HPDE6-E6E7 (cell line): ENCODE results near the gene LPIN2.

Source experiments
- DNase-seq: peaks from one replicate; pipeline ENCODE4 v3.0.0; 2011; ENCODE audit warnings: missing footprints; ENCODE audit errors: extremely low spot score

The LPIN2 gene

DNA sequence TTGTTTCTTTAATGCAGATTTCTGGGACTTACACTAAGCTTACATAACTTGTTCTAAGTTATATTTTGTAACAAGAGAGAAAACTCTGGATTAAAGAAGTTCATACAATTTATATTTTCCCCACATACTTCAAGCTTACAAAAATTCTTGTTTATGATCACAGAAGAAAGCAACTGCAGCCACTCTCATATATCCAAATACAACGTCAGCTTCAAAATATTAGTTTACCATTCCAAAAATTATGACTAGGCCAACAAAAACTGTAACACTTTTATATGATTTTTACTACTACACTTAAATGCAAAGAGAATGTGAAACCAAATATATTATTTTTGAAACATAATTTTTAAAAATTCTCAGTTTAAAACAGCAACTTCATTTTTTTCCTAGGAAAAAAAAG, 30.9 kb downstream of the LPIN2 start:
- no peak for DNase-seq

DNA sequence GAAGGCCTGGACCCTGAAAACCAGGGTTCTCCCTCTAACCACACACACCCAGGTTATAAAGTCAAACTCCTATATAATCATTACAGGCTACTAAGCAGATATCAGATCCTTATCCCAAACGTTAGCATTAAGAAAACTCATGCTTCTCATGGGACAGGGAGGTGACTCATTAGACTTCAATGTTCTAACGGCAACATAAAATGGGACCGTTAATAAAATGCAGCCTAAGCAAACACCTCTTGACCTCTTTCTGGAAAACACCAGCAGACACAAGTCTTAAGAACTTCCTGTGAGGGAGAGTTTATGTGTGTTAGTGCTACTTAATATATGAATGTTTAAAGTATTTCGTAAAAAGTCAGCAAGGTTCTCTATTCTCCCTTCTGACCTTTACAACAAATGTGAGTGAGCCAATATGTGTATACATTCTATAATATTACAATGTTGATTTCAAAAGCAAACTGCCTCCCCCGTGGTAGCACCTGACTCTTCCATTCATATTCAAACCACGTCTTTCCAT, 31.7 kb downstream of the LPIN2 start:
- DNase-seq: no peak

DNA sequence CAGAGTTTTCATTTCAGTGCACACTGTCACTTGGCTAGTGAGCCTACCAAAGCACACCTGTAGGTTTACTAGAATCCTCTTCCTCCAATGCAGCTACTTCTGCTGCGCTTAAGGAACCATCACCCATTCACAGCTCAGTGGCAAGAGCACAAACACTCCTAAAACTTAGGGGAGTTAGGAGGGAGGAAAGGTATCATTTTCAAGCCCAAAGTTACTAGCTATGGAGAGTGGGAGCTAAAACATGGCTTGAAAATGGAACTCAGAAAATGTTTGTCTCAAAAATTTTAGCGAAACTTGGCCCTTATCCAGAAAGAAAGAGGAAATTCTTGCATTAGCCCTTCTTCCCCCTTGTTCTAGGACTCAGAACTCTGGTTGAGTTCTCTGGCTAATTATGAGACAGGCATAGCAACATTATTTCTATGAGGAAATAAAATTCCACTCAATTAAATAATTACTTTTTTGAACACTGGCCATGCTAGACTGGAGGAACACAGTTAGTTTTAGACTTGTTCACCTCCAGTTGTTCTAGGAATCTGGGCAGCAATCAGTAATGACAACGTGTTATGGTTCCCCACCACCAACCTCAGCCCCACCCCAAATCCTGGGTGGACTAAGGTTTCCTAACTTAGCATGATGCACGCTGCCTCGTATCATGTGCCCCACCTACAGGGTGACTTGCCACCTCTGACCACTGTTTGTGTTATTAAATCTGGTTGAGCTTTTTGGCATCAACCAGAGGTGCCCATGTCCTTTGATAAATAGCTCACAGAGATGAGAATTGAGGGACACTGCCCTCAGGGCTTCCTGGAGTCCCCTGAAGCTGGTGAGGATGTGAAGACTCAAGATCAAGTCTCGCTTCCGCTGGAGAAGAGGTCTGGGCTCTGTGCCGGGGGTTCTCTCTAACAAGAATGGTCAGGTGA, 32.8 kb downstream of the LPIN2 start:
- DNase-seq: no peak

DNA sequence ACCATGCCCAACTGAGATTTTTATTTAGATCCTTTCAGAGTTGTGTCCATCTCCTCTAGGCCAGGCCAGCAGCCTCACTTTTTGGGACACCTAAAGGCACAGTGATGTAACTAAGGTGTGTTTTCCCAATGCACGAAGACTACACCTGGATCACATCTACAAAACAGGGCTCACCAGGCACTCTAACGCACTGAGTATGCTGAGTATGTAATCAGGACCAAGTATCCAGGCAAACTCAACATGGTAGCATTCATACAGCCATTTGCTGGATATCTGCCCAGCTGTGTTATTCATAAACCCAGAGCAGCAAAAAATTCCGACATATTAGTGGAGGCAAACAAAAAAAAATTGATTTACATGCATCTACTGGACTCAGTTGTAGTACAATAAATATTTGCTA, 33.8 kb downstream of the LPIN2 start:
- DNase-seq: no peak

DNA sequence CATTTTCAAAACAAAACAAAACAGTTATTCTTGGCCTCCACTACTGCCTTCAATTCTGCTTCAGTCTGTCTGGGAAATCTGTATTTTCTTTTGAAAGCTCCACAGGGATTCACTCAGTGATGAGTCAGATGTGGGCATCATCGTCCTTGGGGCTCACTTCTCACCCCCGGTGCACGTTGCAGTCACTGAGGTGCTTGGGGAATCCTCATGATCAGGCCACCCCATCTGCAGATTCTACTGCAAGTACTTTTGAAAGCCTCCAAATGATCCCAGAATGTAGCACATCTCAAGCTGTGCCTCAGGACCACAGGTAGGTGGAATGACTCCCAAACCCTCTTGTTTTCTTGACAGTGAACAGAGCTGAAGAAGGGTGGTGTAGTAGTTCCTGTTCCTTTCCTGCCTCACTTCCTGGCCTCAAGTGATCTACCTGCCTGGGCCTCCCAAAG, 34.3 kb downstream of the LPIN2 start:
- no peak for DNase-seq

DNA sequence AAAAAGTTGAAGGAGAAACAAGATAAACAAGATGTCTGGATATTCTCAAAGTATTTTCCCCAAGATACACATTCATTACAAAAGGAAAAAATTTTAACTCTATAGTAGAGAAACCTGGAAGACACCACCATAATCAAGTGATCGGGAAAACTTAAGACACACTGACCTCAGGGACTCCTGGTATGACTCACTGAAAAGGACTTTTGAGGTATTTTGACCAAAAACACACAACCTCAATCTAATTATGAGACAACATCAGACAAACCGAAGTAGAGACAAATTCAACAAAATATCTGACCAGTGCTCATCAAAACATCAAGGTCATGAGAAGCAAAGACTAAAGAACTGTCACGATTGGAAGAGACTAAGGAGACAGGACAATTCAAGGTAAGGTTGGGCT, 34.7 kb downstream of the LPIN2 start:
- DNase-seq: no peak

DNA sequence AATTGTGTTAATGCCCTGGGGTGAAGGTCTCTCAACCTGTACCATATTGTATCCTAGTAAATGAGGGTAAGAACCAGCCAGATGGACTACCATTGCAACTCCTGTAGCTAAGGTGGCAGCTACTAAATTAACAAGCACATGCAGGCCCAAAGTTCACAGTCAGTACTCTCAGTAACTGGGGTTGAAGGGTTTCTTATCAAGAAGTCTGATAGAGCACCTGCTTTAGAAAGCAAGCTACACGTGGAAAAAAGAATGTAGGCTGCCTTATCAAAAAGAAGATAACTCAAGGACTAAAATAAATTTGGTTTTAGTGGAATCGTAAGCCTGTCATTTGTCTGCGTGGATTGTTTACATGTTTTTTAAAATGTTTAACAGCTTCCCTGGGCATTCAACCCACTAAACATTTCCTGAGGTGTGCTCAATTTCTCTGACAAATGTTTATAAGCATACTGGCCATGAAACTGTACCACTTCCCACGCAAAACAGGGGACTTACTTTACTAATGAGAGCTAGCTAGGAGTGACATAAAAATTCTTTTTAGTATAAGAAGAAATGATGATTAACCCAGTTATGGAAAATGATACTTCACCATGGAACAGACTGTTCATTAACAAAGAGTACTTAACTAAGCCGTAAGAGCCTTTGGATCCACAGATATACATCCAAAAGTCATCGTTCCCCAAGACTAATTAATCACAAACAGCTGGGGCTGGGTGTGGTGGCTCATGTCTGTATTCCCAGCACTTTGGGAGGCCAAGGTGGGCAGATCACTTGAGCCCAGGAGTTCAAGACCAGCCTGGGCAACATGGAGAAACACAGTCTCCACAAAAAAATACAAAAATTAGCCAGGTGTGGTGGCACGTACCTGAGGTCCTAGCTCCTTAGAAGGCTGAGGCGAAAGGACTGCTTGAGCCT, 36.5 kb downstream of the LPIN2 start:
- no peak for DNase-seq

DNA sequence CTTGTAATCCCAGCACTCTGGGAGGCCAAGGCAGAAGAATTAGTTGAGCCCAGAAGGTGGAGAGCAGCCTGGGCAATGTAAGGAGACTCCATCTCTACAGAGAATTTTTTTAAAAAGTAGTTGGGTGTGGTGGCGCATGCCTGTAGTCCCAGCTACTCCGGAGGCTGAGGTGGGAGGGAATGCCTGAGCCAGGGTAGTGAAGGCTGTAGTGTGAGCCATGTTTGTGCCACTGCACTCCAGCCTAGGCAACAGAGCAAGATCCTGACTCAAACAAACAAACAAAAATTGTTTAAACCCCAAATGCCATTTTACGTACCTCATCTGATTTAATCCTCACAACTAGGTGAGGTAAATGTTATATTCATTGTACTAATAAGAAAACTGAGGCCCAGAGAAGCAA, 38.2 kb downstream of the LPIN2 start:
- DNase-seq: no peak

DNA sequence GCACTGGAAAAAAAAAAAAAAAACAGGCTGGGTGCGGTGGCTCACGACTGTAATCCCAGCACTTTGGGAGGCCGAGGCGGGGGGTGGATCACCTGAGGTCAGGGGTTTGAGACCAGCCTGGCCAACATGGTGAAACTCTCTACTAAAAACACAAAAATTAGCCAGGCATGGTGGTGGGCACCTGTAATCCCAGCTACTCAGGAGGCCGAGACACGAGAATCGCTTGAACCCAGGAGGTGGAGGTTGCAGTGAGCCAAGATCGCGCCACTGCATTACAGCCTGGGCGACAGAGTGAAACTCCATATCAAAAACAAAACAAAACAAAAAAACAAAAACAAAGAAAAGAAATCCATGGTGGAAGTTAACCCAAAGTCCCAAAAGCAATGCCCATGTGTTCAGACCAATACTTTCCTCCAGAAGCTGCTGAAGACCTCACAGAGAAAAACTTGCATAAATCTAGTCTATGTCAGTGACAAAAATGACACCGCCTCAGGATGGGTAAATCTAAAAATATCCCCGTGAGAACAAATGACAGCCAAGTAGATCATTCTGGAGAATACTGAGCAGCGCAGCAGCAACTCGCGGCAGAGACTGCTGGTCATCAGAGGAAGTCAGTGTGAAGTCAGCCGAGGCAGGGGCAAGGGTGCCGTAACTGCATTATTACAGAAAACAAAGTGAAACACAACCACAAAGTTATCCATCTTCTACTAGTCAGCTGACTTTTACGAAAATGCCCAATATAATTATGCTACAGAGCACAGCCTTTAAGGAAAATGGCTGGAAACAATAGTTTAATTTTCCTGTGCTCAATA, 41.0 kb downstream of the LPIN2 start:
- no peak for DNase-seq

DNA sequence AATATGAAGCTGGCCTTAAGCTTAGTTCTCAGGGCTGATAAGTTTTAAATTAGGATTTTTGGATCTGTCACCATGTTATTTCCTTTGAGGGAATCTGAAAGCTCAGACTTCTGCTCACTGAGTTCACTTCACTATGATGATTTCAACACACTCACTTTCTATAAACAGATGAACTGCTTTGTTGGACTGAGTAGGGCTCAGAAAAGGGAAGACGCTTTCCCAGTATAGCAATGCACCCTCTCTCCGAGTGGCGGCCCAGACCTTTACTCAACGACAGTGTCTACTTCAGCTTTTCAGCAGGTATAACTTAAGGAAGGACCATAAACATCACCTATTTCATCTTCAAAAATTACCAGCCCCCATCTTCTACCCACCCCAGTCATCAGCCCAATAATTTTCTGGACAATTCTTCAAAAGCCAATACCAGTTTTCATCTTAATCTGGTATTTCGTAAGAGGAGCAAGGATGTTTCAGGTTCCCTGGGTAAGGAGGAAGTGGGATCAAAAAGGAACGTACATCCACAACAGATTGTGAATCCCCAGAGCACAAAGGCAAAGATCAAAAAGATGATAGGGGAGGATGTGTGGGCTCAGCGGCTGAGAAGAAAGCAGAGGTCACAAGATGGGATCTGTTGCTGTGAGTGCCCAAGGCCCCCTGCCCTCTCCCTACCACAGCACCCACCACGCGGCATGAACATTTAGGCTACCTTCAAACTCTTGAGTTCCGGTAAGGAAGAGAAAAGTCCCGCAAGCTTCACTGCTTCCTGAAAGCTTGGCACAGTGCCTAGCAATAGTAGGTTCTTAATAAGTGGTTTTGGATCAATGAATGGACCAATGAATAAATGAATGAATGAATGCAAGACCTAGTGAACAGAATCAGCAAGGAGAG, 41.9 kb downstream of the LPIN2 start:
- DNase-seq: no peak

DNA sequence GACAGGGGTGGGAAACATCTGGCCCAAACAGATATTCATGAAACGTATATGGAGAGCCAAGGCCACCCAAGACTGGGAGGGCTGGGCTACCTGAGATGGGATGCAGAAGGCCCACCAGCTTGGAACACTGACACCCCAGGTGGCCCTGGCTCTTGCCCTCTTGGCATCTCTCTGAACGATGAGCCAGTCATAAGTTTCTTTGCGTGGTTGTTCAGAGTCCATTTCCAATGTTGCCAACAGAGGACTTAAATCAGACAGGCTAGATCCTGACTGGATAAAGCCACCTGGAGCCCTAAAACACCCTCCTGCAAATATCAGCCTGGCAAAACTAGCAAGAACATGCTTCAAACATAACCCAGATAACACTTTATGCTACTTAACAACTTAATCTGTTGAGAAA, 42.6 kb downstream of the LPIN2 start:
- DNase-seq: no peak

DNA sequence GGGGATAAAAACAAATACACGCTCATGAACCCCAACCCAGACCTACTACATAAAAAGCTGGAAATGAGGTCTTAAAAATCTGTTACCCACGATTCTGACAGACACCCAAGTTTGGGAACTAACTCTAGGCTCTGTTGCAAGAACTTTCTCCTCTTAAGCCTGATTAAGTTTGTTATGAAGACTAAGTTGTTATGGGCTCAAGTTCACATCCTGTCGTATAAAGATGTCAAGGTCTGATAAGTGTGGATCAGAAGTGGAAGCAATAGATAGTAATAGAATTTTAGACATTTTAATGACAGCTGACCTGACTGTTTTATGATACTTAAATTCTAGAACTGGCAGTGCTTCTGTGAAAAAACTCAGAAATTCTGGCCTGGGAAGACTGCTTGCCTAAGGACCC, 43.2 kb downstream of the LPIN2 start:
- no peak for DNase-seq

DNA sequence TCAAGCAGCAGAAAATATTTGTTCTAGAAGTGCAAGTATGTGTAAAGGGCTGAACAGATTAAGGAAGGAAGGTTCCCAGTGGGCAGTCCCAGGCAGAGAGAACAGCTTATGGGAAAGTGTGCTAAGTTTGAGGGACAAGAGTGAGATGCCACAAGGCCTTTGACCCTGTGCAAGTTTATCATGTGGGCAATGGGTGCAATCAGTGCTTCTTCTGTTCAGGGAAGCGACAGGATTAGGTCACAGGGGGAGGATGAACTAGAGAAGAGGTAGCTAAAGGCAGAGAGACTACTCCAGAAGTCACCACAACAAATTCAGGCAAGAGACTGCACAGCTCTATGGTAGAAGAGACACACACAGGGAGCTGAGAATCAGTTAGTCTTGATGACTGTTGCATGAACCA, 44.3 kb downstream of the LPIN2 start:
- no peak for DNase-seq

DNA sequence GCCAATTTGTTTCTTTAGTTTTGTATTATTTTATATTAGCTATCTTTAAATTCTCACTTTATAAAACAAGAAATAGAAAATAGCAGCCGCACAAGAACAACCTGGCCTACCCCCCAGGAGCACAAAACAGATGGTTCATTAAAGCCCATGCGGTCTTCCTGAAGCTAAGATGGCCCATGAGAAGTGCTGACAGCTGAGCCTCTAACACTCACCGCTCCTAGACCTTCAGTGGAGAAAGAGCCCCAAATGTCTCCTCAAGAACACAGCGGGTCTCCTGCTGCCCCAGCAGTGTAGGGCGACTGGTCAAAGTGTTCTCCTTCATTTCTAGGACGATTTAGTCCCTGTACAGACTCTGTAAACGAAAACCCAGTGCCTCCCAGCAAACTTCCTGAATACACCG, 45.1 kb downstream of the LPIN2 start:
- DNase-seq: no peak

DNA sequence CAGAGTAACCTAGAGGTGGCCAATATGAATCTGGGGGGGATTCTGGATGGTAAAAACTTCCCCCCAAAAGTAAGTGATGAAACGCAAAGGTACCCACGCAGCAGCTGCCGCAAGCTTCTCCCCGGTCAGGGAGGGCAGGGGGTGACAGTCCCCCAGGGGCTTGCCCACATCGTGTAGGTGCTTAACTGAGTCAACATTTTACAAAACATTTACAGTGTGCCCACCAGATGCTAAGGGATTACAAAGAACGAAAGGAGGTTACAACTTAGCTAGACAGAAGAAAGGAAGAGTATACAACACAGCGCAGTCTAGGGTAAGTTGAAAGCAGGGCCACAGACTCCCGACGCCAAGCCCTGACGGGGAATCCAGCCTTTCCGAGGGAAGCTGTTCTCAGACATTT, 45.6 kb downstream of the LPIN2 start:
- DNase-seq: no peak

DNA sequence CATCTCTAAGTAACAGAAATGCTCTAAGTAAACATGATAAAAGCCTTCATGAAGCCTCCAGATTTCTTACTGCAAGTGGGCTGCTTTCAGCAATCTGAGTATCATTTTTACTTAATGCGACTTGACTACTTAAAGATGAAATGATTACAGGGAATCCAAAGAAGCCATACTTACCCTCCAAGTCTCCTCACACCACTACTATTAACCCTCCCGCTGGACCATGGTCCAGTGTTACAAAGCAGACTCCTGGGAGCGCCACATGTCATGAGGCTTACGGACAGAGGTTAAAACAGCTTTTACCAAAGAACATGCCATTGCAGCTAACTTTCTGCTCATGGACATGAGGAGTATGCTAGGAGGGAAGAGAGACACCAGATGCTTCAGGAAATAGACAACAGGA, 46.4 kb downstream of the LPIN2 start:
- no peak for DNase-seq

DNA sequence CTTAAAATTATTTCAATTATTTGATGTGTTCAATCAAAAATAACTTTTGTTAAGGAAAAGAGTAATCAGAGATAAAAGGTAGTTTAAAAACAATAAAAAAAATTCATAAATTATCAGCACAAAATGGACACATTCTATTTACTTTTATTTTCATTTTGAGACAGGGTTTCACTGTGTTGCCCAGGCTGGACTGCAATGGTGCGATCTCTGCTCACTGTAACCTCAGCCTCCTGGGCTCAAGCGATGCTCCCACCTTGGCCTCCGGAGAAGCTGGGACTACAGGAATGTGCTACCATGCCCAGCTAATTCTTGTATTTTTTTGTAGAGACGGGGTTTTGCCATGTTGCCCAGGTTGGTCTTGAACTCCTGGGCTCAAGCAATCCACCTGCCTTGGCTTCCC, 47.1 kb downstream of the LPIN2 start:
- no peak for DNase-seq

DNA sequence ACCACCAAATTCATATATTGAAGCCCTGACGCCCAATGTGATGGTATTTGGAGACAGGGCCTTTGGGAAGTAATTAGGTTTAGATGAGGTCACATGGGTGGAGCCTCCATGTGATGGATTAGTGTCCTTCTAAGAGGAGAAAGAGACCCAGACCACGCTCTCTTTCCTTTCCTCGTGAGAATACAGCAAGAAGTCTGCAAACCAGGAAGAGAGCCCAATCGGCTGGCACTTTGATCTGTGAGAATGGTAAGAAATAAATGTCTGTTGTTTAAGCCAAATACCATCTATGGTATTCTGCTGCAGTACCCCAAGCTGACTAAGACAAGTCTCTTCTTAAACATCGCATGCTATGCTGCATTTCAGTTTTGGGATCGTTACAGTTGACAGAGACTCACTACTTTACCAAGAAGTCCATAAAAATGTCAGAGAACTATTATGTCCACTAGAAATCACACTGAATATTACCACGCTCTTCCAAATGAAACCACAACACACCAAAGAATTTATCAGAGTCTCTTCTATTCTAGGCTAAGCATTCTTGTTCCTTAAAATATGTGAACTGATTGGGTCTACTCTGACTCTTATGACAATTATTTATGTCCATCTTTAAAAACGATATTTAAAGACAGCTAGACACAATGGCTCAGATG, 48.5 kb downstream of the LPIN2 start:
- no peak for DNase-seq
